ENCODE data around the gene BRD4. TPM values are rescaled to one million over a fixed set of nuclear protein-coding genes. Genes with fewer than 3 reads are reported as not detected.
A peak's percentile ranks its signal among the peaks of the same experiment; 100 is the strongest.

BRD4 gene
- total RNA-seq, 4 donors from 2014 or later, result 34.1 to 48.1 (median 37.5) TPM

DNA sequence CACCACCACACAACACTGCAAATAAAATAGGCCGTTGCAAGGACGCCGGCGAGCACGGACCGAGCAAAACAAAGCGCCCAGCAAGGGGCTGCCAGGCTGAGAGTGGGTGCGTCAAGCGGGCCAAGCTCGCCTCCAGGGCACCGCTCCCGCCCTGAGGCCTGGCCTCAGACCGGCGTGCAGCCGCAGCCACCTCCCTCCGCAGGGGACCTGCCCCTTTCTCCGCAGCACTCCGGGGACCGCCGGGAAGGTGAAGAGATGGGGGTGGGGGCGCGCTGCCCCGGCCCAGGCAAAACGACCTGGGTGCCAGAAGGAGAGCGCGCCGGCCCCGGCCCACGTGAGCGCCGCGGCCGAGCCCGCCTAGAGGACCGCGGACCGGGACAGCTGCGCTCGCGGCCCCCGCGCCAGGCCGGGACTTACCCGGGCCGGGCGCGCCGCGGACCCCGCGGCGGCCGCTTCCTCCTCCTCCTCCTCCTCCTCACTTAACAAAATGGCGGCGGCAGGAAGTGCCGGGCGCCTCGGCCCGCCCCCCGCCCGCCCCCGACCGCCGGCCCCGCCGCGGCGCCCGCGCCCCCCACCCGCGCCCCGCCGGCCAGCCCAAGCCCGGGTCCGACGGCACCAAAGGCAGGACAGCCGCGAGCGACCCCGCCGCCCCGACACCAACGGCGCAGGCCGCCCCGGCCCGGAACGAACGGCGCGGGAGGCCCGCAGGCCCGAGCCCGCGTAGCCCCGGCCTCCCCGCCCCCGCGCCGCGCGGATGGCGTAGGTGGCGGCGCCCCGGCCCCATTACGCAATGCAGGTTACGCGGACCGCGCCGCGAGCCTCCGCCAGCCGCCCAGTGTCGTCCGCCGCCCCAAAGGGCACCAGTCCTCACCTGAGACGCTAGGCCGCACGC, 674 bp downstream of the BRD4 start:
- intact Hi-C loops (cut with DNase I), result loop anchor here (2.0 kb wide), 1 partner anchor 67 kb away; no protein-coding TSS in a partner anchor

DNA sequence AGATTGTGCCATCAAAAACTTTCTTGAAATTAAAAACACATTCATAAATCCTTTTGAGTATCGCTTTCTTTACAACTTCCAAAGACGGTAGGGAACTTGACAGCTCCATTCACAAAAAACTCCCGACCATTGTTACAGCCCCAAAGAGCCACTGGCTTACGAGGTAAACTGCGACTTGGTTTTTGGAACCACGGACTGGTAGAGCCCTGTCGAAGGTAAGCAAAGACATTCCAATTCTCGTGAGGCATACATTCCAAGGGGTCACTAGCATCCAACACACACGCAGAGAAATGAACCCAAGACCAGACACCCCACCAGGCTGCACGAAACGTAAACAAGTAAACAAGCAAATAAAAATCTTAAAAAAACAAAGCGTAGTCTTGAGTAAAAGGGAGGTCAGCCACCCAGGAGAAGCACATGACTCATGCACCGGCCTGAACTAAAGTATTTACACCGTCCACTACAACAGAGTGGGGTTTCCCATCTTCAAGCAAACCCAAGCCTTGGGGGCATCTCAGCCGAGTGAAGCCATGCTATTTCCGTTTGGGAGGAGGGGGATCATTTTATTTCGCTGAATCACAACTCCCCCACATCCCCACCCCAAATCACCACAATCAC, 1.4 kb downstream of the BRD4 start:
- no peaks in the 10 kb centered on the region for H3K36me3 ChIP-seq
- peak overlapping the region; percentile 87 to 96 (median 94) for H3K27ac ChIP-seq (replicated peaks in 1 of 4)
- H3K4me3 ChIP-seq, result peak overlapping the region; percentile 92 to 99 (median 94)
- no peaks in the 10 kb centered on the region for H3K27me3 ChIP-seq
- no peaks in the 10 kb centered on the region for H3K9me3 ChIP-seq
- WGBS, result 5% methylated on average over 16 of the region's 17 CpGs
- intact Hi-C loops (cut with DNase I), result loop anchor here (2.0 kb wide), 1 partner anchor 66 kb away; no protein-coding TSS in a partner anchor
- H3K4me1 ChIP-seq, result peaks cover 59 to 71% (median 63%) of the 10 kb centered on the region in 4 donors
- no peak for TF ChIP-seq EP300 (IDR thresholded peaks at IDR 0.05)
- TF ChIP-seq POLR2AphosphoS5 (IDR thresholded peaks at IDR 0.05), result no peak
- TF ChIP-seq, protein P1, sequence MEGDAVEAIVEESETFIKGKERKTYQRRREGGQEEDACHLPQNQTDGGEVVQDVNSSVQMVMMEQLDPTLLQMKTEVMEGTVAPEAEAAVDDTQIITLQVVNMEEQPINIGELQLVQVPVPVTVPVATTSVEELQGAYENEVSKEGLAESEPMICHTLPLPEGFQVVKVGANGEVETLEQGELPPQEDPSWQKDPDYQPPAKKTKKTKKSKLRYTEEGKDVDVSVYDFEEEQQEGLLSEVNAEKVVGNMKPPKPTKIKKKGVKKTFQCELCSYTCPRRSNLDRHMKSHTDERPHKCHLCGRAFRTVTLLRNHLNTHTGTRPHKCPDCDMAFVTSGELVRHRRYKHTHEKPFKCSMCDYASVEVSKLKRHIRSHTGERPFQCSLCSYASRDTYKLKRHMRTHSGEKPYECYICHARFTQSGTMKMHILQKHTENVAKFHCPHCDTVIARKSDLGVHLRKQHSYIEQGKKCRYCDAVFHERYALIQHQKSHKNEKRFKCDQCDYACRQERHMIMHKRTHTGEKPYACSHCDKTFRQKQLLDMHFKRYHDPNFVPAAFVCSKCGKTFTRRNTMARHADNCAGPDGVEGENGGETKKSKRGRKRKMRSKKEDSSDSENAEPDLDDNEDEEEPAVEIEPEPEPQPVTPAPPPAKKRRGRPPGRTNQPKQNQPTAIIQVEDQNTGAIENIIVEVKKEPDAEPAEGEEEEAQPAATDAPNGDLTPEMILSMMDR (IDR thresholded peaks at IDR 0.05), result no peak
- TF ChIP-seq POLR2A (IDR thresholded peaks at IDR 0.05; ENCODE audit: low read depth), result no peak
- no peak for DNase-seq (ENCODE audit: extremely low spot score)

More for the DNA sequence above, 674 bp downstream of the BRD4 start:
- Histone ChIP-seq H3K36me3 (no peaks in the 10 kb centered on the region), H3K27me3 (no peaks in the 10 kb centered on the region), H3K9me3 (no peaks in the 10 kb centered on the region), H3K27ac (replicated peaks in 1 of 4) (peak overlapping the region; percentile 87 to 96 (median 94)), H3K4me3 (peak overlapping the region; percentile 92 to 99 (median 94)), H3K4me1 (peaks cover 55 to 63% (median 57%) of the 10 kb centered on the region in 4 donors)
- 0% methylated on average over 9 of the region's 122 CpGs for WGBS
- no peak for DNase-seq (ENCODE audit: extremely low spot score)
- TF ChIP-seq, protein P1 (IDR thresholded peaks at IDR 0.05), result no peak
- no peak for TF ChIP-seq POLR2AphosphoS5 (IDR thresholded peaks at IDR 0.05)

DNA sequence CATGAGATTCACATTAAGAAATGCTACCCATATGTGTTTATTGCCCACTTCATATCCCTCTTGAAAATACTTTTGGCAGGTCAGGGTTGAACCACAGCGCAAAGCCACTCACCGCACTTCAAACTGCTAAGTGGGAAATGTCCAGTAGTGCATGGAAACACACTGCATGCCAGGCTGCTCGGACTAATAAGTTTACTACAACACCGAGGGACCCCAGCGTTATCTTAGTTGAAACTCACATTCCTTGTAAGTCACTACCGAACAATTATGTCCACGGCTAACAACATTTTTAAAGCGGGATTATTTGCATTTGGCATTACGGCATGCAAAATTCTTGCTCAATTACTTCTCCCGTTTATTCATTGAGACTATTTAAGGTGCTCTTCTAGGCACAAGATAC, 4.0 kb downstream of the BRD4 start:
- no peaks in the 10 kb centered on the region for H3K9me3 ChIP-seq
- H3K4me1 ChIP-seq, result peaks cover 79 to 90% (median 84%) of the 10 kb centered on the region in 4 donors
- H3K4me3 ChIP-seq, result no peak overlapping the region
- no peaks in the 10 kb centered on the region for H3K27me3 ChIP-seq
- no peak for DNase-seq (ENCODE audit: extremely low spot score)
- no peaks in the 10 kb centered on the region for H3K36me3 ChIP-seq
- TF ChIP-seq POLR2AphosphoS5 (IDR thresholded peaks at IDR 0.05) (no peak), EP300 (IDR thresholded peaks at IDR 0.05) (no peak), POLR2A (IDR thresholded peaks at IDR 0.05; ENCODE audit: low read depth) (no peak)
- TF ChIP-seq, protein P1 (IDR thresholded peaks at IDR 0.05), result no peak
- WGBS, result 53% methylated on average over 10 of the region's 10 CpGs
- H3K27ac ChIP-seq (replicated peaks in 1 of 4), result peak overlapping the region in 1 of 4 donors; percentile 26
- intact Hi-C loops (cut with DNase I), result no loop called here

DNA sequence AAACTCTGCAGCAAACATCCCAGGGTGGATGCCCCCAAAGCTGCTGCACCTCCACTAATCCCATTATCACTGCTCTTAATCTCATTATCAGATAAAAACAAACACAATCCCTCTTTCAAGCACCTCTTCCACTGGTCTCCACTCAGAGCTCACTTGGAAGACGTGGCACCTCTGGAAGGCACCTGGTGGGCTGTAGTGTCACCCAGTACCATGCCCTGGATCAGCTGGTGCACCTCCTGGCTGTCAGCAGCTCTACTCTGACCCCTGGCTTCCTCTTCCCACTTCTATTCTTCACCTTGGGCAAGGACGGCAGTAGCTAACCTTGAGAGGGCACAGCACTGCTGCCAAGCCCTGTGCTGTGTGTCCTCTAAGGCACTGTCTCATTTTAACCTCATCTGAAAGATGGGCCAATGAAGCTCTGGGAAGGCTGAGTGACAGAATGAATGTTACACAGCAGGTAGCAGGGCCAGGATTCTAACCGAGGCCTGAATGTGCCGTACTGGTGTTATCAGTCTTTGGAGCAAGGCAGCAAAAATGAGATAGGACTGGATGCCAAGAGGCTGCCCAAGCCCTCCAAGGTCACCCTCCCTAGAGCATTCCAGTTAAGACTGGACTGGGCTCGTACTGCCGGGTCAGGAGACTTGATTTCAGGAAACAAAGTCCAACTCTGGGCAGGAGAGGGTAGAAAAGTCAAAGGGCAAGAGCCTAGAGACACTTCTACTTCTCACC, 7.4 kb downstream of the BRD4 start:
- peak overlapping the region in 1 of 4 donors; percentile 12 for H3K4me3 ChIP-seq

More for the DNA sequence above, 7.4 kb downstream of the BRD4 start:
- H3K27ac ChIP-seq (replicated peaks in 1 of 4), result peak overlapping the region; percentile 66 to 79 (median 74)
- TF ChIP-seq POLR2A (IDR thresholded peaks at IDR 0.05; ENCODE audit: low read depth) (no peak), POLR2AphosphoS5 (IDR thresholded peaks at IDR 0.05) (no peak), EP300 (IDR thresholded peaks at IDR 0.05) (no peak)
- TF ChIP-seq, protein P1 (IDR thresholded peaks at IDR 0.05), result no peak
- H3K9me3 ChIP-seq, result no peaks in the 10 kb centered on the region
- peaks cover 94 to 100% (median 100%) of the 10 kb centered on the region in 4 donors for H3K4me1 ChIP-seq
- 29% methylated on average over 6 of the region's 6 CpGs for whole genome bisulfite sequencing
- no peaks in the 10 kb centered on the region for H3K36me3 ChIP-seq
- DNase-seq (ENCODE audit: extremely low spot score), result no peak
- intact Hi-C loops (cut with DNase I), result loop anchor here (5.0 kb wide), 1 partner anchor 43 kb away; no protein-coding TSS in a partner anchor
- H3K27me3 ChIP-seq, result no peaks in the 10 kb centered on the region

All from esophagus muscularis mucosa (tissue), 4 donors.